ENCODE results near the gene PGP.
A peak's percentile ranks its signal among the peaks of the same experiment; 100 is the strongest.

Gene PGP

DNA sequence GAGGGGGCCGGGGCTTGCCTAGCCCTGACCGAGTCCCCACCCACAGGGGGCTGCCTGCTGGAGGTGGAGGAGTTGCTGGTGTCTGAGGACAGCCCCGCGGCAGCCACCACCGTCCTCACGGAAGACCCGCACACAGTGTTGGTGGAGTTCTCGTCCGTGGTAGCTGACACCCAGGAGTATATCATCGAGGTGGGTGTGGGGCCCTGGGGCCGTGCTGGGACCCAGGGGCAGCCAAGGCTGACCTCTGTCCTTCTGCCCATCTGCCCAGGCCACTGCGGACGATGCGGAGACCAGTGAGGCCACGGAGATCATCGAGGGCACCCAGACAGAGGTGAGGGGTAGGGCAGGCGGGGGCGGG lies 20.2 kb upstream of the PGP start:
- no peak for DNase-seq (ENCODE audit: low spot score)
- TF ChIP-seq, protein P1, sequence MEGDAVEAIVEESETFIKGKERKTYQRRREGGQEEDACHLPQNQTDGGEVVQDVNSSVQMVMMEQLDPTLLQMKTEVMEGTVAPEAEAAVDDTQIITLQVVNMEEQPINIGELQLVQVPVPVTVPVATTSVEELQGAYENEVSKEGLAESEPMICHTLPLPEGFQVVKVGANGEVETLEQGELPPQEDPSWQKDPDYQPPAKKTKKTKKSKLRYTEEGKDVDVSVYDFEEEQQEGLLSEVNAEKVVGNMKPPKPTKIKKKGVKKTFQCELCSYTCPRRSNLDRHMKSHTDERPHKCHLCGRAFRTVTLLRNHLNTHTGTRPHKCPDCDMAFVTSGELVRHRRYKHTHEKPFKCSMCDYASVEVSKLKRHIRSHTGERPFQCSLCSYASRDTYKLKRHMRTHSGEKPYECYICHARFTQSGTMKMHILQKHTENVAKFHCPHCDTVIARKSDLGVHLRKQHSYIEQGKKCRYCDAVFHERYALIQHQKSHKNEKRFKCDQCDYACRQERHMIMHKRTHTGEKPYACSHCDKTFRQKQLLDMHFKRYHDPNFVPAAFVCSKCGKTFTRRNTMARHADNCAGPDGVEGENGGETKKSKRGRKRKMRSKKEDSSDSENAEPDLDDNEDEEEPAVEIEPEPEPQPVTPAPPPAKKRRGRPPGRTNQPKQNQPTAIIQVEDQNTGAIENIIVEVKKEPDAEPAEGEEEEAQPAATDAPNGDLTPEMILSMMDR (conservative IDR thresholded peaks at IDR 0.05; ENCODE audit: low read depth), result no peak
- no peak overlapping the region for H3K27ac ChIP-seq
- POLR2A ChIA-PET (ENCODE audit: low non-redundant PET), result no interaction called here
- CTCF ChIA-PET, result interaction anchor here (0.6 kb wide), 2 partner anchors 47 to 52 kb away, joined by 3 to 4 read pairs; no protein-coding TSS in a partner anchor

DNA sequence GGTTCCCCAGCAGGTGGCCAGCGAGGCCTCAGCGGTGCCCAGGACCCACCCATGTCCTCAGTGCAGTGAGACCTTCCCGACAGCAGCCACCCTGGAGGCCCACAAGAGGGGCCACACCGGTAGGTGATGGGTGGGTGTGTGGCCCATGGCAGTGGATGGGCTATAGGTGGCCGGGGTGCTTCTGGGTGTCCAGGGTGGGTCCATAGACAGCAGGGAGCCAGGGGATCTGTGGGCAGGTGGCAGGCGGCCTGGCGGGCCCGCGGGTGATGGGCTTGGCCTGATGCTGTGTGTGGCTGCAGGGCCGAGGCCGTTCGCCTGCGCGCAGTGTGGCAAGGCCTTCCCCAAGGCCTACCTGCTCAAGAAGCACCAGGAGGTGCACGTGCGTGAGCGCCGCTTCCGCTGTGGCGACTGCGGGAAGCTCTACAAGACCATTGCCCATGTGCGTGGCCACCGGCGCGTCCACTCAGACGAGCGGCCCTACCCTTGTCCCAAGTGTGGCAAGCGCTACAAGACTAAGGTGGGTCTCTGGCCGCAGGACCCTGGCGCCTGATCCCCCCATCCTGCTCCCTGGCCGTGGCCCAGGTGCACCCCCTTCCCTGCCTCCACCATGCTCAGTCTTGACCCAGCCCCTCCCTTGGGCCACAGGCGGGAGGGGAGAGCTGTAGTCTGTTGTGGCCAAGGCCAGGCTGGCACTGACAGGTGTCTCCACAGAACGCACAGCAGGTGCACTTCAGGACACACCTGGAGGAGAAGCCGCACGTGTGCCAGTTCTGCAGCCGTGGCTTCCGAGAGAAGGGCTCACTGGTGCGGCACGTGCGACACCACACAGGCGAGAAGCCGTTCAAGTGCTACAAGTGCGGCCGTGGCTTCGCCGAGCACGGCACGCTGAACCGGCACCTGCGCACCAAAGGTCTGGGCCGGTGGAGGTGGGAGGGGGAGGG lies 19.5 kb upstream of the PGP start:
- TF ChIP-seq, protein P1 (conservative IDR thresholded peaks at IDR 0.05; ENCODE audit: low read depth), result no peak
- no peak for DNase-seq (ENCODE audit: low spot score)
- POLR2A ChIA-PET (ENCODE audit: low non-redundant PET), result no interaction called here
- peak overlapping the region; percentile 93; the same call in 1 of the 2 replicates for H3K27ac ChIP-seq
- CTCF ChIA-PET, result interaction anchor here (0.5 to 0.6 kb wide), 3 partner anchors 20 to 52 kb away, joined by 3 to 4 read pairs (median 4); no protein-coding TSS in a partner anchor

DNA sequence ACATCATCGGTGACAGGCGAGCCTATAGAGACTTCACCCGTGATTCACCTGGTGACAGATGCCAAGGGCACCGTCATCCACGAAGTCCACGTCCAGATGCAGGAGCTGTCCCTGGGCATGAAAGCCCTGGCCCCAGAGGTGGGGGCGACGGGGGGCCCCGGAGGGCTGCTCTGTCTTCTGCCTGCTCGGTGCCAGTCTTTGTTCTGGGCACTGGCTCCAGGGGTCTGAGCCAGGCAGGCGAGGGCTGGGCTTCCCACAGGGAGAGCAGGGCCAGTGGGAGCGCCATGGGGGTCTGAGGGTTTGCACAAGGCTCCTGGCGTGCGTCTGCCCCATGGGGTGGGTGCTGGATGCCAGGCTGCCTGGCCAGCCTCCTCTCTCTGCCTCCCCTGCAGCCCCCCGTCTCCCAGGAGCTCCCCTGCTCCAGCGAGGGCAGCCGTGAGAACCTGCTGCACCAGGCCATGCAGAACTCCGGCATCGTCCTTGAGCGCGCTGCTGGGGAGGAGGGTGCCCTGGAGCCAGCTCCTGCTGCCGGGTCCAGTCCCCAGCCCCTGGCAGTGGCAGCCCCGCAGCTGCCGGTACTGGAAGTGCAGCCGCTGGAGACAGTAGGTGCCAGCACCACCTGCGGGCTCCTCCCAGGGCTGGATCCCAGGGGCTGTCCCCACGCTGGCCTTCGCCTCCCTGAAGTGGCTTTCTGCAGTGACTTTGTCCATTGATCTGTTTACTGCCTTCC lies 18.6 kb upstream of the PGP start:
- peak overlapping the region; percentile 93 for H3K27ac ChIP-seq
- ChIA-PET CTCF (interaction anchor here (0.6 to 1.4 kb wide), 2 partner anchors 9 to 38 kb away, joined by 3 read pairs; no protein-coding TSS in a partner anchor), POLR2A (ENCODE audit: low non-redundant PET) (no interaction called here)
- TF ChIP-seq, protein P1 (conservative IDR thresholded peaks at IDR 0.05; ENCODE audit: low read depth), result no peak
- DNase-seq (ENCODE audit: low spot score), result no peak

DNA sequence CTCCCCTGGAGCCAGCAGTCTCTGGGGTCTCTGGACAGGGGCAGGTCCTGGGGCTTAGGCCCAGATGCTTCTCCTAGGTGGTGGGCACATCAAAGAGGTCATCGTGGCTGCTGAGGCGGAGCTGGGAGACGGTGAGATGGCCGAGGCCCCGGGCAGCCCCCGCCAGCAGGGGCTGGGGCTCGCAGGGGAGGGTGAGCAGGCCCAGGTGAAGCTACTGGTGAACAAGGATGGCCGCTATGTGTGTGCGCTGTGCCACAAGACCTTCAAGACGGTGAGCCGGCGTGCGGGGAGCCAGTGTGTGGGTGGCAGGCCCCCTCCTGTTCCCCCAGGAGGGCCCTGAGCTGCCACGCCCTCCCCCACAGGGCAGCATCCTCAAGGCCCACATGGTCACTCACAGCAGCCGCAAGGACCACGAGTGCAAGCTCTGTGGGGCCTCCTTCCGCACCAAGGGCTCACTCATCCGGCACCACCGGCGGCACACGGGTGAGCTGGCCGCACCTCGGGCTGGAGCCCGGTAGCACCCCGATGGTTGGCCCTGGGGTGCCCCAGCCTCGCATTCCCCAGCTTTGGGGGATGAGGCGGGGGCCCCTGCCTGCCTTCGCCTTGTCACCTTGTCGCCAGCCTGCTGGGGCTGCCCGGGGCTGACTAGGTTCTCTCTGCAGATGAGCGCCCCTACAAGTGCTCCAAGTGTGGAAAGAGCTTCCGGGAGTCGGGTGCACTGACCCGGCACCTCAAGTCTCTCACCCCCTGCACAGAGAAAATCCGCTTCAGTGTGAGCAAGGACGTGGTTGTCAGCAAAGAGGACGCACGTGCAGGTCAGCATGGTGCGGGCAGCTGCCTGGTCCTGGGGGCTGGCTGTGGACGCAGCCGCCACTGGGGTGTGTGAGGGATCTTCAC lies 17.7 kb upstream of the PGP start:
- DNase-seq (ENCODE audit: low spot score), result no peak
- TF ChIP-seq, protein P1 (conservative IDR thresholded peaks at IDR 0.05; ENCODE audit: low read depth), result no peak
- CTCF ChIA-PET, result interaction anchor here (0.6 to 1.4 kb wide), 2 partner anchors 8 to 37 kb away, joined by 3 read pairs; no protein-coding TSS in a partner anchor
- H3K27ac ChIP-seq, result peak overlapping the region; percentile 93
- POLR2A ChIA-PET (ENCODE audit: low non-redundant PET), result no interaction called here

DNA sequence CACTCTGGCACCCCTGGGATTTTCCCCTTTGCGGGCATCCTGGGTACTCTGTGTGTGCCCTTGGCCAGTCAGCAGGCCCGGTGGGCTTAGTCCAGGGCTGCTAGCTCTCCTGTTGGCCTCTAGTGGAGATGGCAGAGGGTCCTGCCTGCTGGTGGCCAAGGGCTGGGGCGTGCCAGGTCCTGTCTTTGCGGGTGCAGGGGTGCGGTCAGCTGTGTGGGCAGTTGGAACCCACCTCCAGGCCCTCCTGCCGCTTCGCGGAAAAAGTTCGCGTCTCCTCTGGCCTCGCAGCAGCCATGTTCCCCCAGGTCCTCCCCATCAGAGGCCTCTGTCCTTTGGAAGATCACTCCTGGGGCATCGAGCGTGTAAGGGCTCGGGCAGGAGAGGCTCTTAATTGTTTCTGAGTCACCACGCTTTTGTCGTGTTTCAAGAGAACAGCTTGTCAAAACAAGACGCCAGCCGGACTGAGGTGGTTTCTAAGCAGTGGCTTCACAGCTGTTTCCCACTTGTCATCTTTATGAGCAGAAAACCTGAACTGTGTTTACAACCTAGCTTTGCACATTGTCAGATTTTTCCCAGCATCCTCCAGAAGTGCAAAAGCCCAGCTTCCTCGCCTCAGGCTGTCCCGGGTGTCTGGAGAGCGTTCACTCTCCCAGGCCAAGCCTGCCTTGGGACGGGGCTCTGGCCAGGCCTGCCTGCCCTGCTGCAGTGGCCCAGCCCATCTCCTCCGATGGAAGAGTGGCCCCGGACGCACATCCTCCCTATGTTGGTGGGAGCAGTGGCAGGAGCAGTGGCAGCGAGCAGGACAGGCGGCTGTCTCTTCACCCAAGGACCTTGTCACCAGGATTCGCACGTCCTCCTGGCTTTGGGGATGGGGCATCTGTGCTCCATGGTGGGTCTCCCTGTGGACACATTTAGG lies 16.6 kb upstream of the PGP start:
- H3K27ac ChIP-seq, result peak overlapping the region; percentile 93
- ChIA-PET POLR2A (ENCODE audit: low non-redundant PET) (no interaction called here), CTCF (interaction anchor here (1.1 to 2.0 kb wide), 3 partner anchors 20 to 37 kb away, joined by 3 to 6 read pairs (median 5); partner anchors contain the start of gene ECI1)
- peak; percentile 55 for DNase-seq (ENCODE audit: low spot score)
- TF ChIP-seq, protein P1 (conservative IDR thresholded peaks at IDR 0.05; ENCODE audit: low read depth), result no peak
